Endodermal cell (in vitro differentiated cells): ENCODE measurements around the gene ANAPC5. TPM values are rescaled to one million over a fixed set of nuclear protein-coding genes. Genes with fewer than 3 reads are reported as not detected.

Source experiments
- DNase-seq: peaks from one replicate; pipeline ENCODE4 v3.0.0-alpha.2; 2017
- H3K27ac ChIP-seq: 2 replicates; pipeline ENCODE4 v1.5.1; 2013; ENCODE audit warnings: mild to moderate bottlenecking, low read depth, low read length, moderate library complexity
- H3K27me3 ChIP-seq: 2 replicates; pipeline ENCODE4 v1.6.1; 2013; ENCODE audit warnings: mild to moderate bottlenecking, low read length, moderate library complexity; ENCODE audit not compliant: insufficient read depth, control insufficient read depth, poor library complexity, severe bottlenecking
- H3K36me3 ChIP-seq: 2 replicates; pipeline ENCODE4 v1.7.0; 2013; ENCODE audit warnings: mild to moderate bottlenecking, low read length, moderate library complexity; ENCODE audit not compliant: control insufficient read depth, insufficient read depth
- H3K4me1 ChIP-seq: one replicate; pipeline ENCODE4 v1.7.0; 2013; ENCODE audit warnings: low read length; ENCODE audit not compliant: control insufficient read depth, insufficient read depth
- H3K4me3 ChIP-seq: 2 replicates; pipeline ENCODE4 v1.5.1; 2013; ENCODE audit warnings: mild to moderate bottlenecking, low read length, moderate library complexity
- H3K9ac ChIP-seq: 2 replicates; pipeline ENCODE4 v1.6.1; 2013; ENCODE audit warnings: mild to moderate bottlenecking, low read length, moderate library complexity; ENCODE audit not compliant: poor library complexity, severe bottlenecking; ENCODE audit errors: extremely low read depth
- H3K9me3 ChIP-seq: 2 replicates; pipeline ENCODE4 v1.6.1; 2013; ENCODE audit warnings: mild to moderate bottlenecking, low read length, moderate library complexity; ENCODE audit not compliant: control insufficient read depth
- H3K27ac Mint-ChIP-seq: 2 replicates; pipeline ENCODE4 v1.8.0; 2020; ENCODE audit warnings: mixed read lengths
- H3K27me3 Mint-ChIP-seq: 2 replicates; pipeline ENCODE4 v1.8.0; 2021; ENCODE audit warnings: mild to moderate bottlenecking, mixed read lengths; ENCODE audit not compliant: insufficient read depth
- H3K36me3 Mint-ChIP-seq: 2 replicates; pipeline ENCODE4 v1.8.0; 2020; ENCODE audit warnings: low read depth, mixed read lengths
- H3K4me1 Mint-ChIP-seq: 2 replicates; pipeline ENCODE4 v1.8.0; 2020; ENCODE audit warnings: mixed read lengths
- H3K4me3 Mint-ChIP-seq: 2 replicates; pipeline ENCODE4 v1.8.0; 2020; ENCODE audit warnings: mild to moderate bottlenecking, moderate library complexity, mixed read lengths
- H3K9me3 Mint-ChIP-seq: 2 replicates; pipeline ENCODE4 v1.8.0; 2020; ENCODE audit warnings: mild to moderate bottlenecking, mixed read lengths
- WGBS, 2 experiments: methylation state at CpG; one replicate each; pipeline versions ENCODE4 v1.1.5 to v1.1.7; 2013; ENCODE audit warnings: missing lambda C conversion rate in 2 of 2, mixed read lengths in 1 of 2; ENCODE audit not compliant: insufficient coverage in 1 of 2, insufficient read length in 1 of 2; 5-methylcytosine and 5-hydroxymethylcytosine counted together
- total RNA-seq, 2 donors: library from RNA; stranded (reverse); fragmentation: NEBNext Ultra II Directional in 1 of 2; extraction: Animal tissue kit (Norgen Biotek cat#: 25700) in 1 of 2; gene quantifications; 2 replicates in 1 of 2; 3 replicates in 1 of 2; pipeline ENCODE4 v1.2.1, GENCODE V29; 2021
- TF ChIP-seq, protein P1 (sequence below): fragments of 200-600 bp; sonication (generic); conservative IDR thresholded peaks from 2 replicates; pipeline ENCODE4 v1.5.0; 2021; ENCODE audit warnings: antibody characterized with exemption, mild to moderate bottlenecking

The ANAPC5 gene
- total RNA-seq, 2 donors from 2014 or later = 87.7 to 111 TPM

DNA sequence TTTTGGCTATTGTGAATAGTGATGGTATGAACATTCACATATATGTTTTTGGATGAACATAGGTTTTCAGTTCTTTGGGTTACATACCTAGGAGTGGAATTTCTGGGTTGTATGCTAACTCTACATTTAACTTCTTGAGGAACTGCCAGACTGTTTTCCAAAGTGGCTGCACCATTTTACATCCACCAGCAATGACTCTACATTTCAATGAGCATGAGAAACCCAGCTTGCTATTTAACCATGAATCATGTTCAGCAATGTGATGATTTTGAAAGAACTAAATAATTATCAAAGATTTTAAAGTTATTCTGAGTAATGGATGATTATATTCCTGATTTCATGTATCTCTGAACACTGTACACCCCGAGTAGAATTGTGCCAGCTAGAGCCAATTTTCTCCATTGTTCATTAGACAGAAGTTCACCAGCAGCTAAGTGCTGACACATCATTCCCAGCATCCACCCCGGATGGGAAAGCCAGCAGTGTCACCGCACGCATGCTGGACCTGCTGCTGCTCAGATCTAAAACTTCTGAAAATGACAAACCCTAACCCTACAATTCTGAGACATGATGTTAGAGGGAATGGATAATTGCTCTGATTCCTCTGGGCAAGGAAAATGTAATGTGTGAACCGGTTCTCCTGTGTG is 13.3 kb upstream of the ANAPC5 start:
- 65 to 86% methylated on average over 2 to 5 of the region's 5 CpGs for WGBS, 2 experiments
- H3K27me3 ChIP-seq = no peaks in the 10 kb centered on the region
- H3K9ac ChIP-seq = no peak overlapping the region
- H3K27ac ChIP-seq = no peak overlapping the region
- no peaks in the 10 kb centered on the region for H3K4me1 Mint-ChIP-seq
- no peak overlapping the region for H3K4me3 Mint-ChIP-seq
- no peak overlapping the region for H3K27ac Mint-ChIP-seq
- no peaks in the 10 kb centered on the region for H3K4me1 ChIP-seq
- no peaks in the 10 kb centered on the region for H3K36me3 Mint-ChIP-seq
- no peak overlapping the region for H3K4me3 ChIP-seq
- H3K9me3 Mint-ChIP-seq = no peaks in the 10 kb centered on the region
- H3K36me3 ChIP-seq = no peaks in the 10 kb centered on the region
- H3K9me3 ChIP-seq = no peaks in the 10 kb centered on the region
- H3K27me3 Mint-ChIP-seq = peaks cover 17% of the 10 kb centered on the region
- no peak for DNase-seq
- TF ChIP-seq, protein P1, sequence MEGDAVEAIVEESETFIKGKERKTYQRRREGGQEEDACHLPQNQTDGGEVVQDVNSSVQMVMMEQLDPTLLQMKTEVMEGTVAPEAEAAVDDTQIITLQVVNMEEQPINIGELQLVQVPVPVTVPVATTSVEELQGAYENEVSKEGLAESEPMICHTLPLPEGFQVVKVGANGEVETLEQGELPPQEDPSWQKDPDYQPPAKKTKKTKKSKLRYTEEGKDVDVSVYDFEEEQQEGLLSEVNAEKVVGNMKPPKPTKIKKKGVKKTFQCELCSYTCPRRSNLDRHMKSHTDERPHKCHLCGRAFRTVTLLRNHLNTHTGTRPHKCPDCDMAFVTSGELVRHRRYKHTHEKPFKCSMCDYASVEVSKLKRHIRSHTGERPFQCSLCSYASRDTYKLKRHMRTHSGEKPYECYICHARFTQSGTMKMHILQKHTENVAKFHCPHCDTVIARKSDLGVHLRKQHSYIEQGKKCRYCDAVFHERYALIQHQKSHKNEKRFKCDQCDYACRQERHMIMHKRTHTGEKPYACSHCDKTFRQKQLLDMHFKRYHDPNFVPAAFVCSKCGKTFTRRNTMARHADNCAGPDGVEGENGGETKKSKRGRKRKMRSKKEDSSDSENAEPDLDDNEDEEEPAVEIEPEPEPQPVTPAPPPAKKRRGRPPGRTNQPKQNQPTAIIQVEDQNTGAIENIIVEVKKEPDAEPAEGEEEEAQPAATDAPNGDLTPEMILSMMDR = no peak

GRCh38 chr12:121364683-121365121 is 12.5 kb upstream of the ANAPC5 start:
- H3K4me1 ChIP-seq = no peaks in the 10 kb centered on the region
- no peaks in the 10 kb centered on the region for H3K36me3 ChIP-seq
- no peaks in the 10 kb centered on the region for H3K9me3 ChIP-seq
- no peaks in the 10 kb centered on the region for H3K9me3 Mint-ChIP-seq
- no peak overlapping the region for H3K9ac ChIP-seq
- H3K36me3 Mint-ChIP-seq = no peaks in the 10 kb centered on the region
- no peaks in the 10 kb centered on the region for H3K27me3 ChIP-seq
- DNase-seq = no peak
- no peak overlapping the region for H3K27ac Mint-ChIP-seq
- WGBS, 2 experiments = 82% methylated on average over 4 to 5 of the region's 5 CpGs
- no peak overlapping the region for H3K27ac ChIP-seq
- H3K4me3 ChIP-seq = no peak overlapping the region
- H3K4me3 Mint-ChIP-seq = no peak overlapping the region
- TF ChIP-seq, protein P1 = no peak
- H3K4me1 Mint-ChIP-seq = no peaks in the 10 kb centered on the region
- H3K27me3 Mint-ChIP-seq = peaks cover 17% of the 10 kb centered on the region

GRCh38 chr12:121358073-121358472 is 5.9 kb upstream of the ANAPC5 start:
- no peaks in the 10 kb centered on the region for H3K4me1 ChIP-seq
- no peak for DNase-seq
- Mint-ChIP-seq H3K36me3 (no peaks in the 10 kb centered on the region), H3K4me1 (peaks cover 2% of the 10 kb centered on the region), H3K9me3 (no peaks in the 10 kb centered on the region), H3K27me3 (no peaks in the 10 kb centered on the region), H3K27ac (no peak overlapping the region), H3K4me3 (no peak overlapping the region)
- H3K9me3 ChIP-seq = no peaks in the 10 kb centered on the region
- no peak overlapping the region for H3K9ac ChIP-seq
- H3K36me3 ChIP-seq = no peaks in the 10 kb centered on the region
- TF ChIP-seq, protein P1 = no peak
- no peak overlapping the region for H3K27ac ChIP-seq
- no peaks in the 10 kb centered on the region for H3K27me3 ChIP-seq
- WGBS, 2 experiments = 75 to 85% methylated on average over 1 to 2 of the region's 3 CpGs
- no peak overlapping the region for H3K4me3 ChIP-seq
